Astrocyte (in vitro differentiated cells and primary cell): ENCODE measurements around the gene IGF1. TPM values are rescaled to one million over a fixed set of nuclear protein-coding genes. Genes with fewer than 3 reads are reported as not detected.

Source experiments
- DNase-seq: peaks from one replicate; pipeline ENCODE4 v3.0.0-alpha.2; 2010; ENCODE audit warnings: low read depth
- FAIRE-seq: peaks from 2 replicates; lab custom pipeline; 2011; peaks lifted over from hg19 to GRCh38; lab: Jason Lieb, UNC
- H2AFZ ChIP-seq: 2 replicates; pipeline ENCODE4 v1.6.0; 2012; ENCODE audit warnings: low read depth, low read length, inconsistent platforms
- H3K27ac ChIP-seq: 2 replicates; pipeline ENCODE4 v1.5.1; 2011; ENCODE audit warnings: low read depth, low read length, inconsistent platforms
- H3K27me3 ChIP-seq: 2 replicates; pipeline ENCODE4 v1.6.0; 2011; ENCODE audit warnings: low read length, inconsistent platforms; ENCODE audit not compliant: insufficient read depth
- H3K36me3 ChIP-seq: 2 replicates; pipeline ENCODE4 v1.5.1; 2011; ENCODE audit warnings: low read length, inconsistent platforms; ENCODE audit not compliant: insufficient read depth
- H3K4me1 ChIP-seq: 2 replicates; pipeline ENCODE4 v1.5.1; 2011; ENCODE audit warnings: low read length, inconsistent platforms; ENCODE audit not compliant: insufficient read depth
- H3K4me2 ChIP-seq: 2 replicates; pipeline ENCODE4 v1.6.0; 2012; ENCODE audit warnings: low read length, inconsistent platforms
- H3K4me3 ChIP-seq: 2 replicates; pipeline ENCODE4 v1.5.1; 2011; ENCODE audit warnings: low read depth, mild to moderate bottlenecking, low read length, inconsistent platforms; ENCODE audit not compliant: insufficient read depth
- H3K79me2 ChIP-seq: 2 replicates; pipeline ENCODE4 v1.6.0; 2012; ENCODE audit warnings: mild to moderate bottlenecking, low read length, inconsistent platforms; ENCODE audit not compliant: insufficient read depth
- H3K9ac ChIP-seq: 2 replicates; pipeline ENCODE4 v1.6.0; 2012; ENCODE audit warnings: mild to moderate bottlenecking, low read length, inconsistent platforms
- H3K9me3 ChIP-seq: 2 replicates; pipeline ENCODE4 v1.5.1; 2012; ENCODE audit warnings: low read depth, mild to moderate bottlenecking, low read length, inconsistent platforms; ENCODE audit not compliant: insufficient read depth
- H4K20me1 ChIP-seq: 2 replicates; pipeline ENCODE4 v1.6.0; 2012; ENCODE audit warnings: low read length, inconsistent platforms; ENCODE audit not compliant: insufficient read depth
- H3K27ac Mint-ChIP-seq: one replicate; pipeline ENCODE4 v1.8.0; 2021; ENCODE audit warnings: mild to moderate bottlenecking, mixed read lengths; ENCODE audit not compliant: unreplicated experiment
- H3K27me3 Mint-ChIP-seq: one replicate; pipeline ENCODE4 v1.8.0; 2021; ENCODE audit warnings: low read depth, mixed read lengths; ENCODE audit not compliant: unreplicated experiment
- H3K36me3 Mint-ChIP-seq: one replicate; pipeline ENCODE4 v1.8.0; 2021; ENCODE audit warnings: low read depth, mixed read lengths; ENCODE audit not compliant: unreplicated experiment
- H3K4me1 Mint-ChIP-seq: one replicate; pipeline ENCODE4 v1.8.0; 2021; ENCODE audit warnings: low read depth, mixed read lengths; ENCODE audit not compliant: unreplicated experiment
- H3K4me3 Mint-ChIP-seq: one replicate; pipeline ENCODE4 v1.8.0; 2021; ENCODE audit warnings: mild to moderate bottlenecking, moderate library complexity, mixed read lengths; ENCODE audit not compliant: unreplicated experiment
- H3K9me3 Mint-ChIP-seq: one replicate; pipeline ENCODE4 v1.8.0; 2021; ENCODE audit warnings: mild to moderate bottlenecking, mixed read lengths; ENCODE audit not compliant: unreplicated experiment
- EZH2 ChIP-seq: IDR thresholded peaks from 2 replicates; pipeline ENCODE4 v1.6.1; 2012; ENCODE audit warnings: mild to moderate bottlenecking, low read length, inconsistent platforms; ENCODE audit not compliant: insufficient read depth
- total RNA-seq: library from RNA; stranded (reverse); gene quantifications from 2 replicates; pipeline ENCODE4 v1.2.1, GENCODE V29; 2021
- TF ChIP-seq, protein P1 (sequence below): IDR thresholded peaks from 2 replicates; pipeline ENCODE4 v1.5.1; 2011; ENCODE audit warnings: low read depth, mild to moderate bottlenecking, inconsistent platforms, low read length, moderate library complexity; ENCODE audit not compliant: insufficient read depth

Gene IGF1
- total RNA-seq, 1 donor from 2014 or later: 1.9 TPM

DNA sequence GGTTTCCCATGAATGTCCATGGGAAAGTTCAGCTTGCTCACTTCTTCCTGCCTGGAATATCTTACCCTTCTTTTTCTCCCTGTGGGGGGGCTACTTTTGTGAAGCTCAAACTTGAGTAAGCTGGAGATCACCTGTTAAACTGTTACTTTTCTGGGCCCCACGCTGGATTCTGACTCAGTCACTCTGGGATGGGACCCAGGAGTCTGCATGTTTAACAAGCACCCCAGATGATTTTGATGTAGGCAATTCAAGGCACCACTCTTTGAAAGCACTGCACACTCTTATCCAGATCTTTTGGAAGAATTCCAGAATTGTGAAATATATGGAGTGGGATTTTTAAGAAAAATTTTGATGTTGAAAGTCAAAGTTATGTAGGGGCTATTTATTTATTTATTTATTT lies 46.3 kb upstream of the IGF1 start:
- H3K27ac Mint-ChIP-seq: no peak overlapping the region
- Histone ChIP-seq H3K4me1 (peaks cover 4% of the 10 kb centered on the region), H2AFZ (no peak overlapping the region)

DNA sequence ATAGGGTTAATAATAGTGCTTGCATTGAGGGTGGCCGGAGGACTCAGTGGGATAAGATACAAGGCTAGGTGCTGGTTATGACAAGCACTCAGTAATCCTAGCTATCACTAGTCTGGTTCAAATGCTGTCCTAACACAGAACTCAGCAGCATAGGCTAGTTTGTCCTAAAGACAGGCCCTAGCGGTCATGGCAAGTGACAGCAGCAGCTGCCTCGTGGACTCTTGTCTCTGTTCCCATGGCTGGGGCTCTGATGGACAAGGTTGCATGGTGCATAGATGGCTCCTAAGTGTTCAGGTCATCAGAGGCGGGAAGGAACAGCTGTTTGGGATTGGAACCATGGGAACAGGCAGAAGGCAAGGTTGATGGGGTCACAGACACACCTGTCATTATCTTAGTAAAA lies 42.4 kb upstream of the IGF1 start:
- Mint-ChIP-seq H3K4me1 (no peaks in the 10 kb centered on the region), H3K27me3 (peaks cover 17% of the 10 kb centered on the region), H3K36me3 (no peaks in the 10 kb centered on the region), H3K4me3 (no peak overlapping the region), H3K27ac (no peak overlapping the region), H3K9me3 (peaks cover 4% of the 10 kb centered on the region)
- Histone ChIP-seq H3K4me1 (peaks cover 4% of the 10 kb centered on the region), H3K27me3 (no peaks in the 10 kb centered on the region), H2AFZ (no peak overlapping the region), H3K79me2 (no peaks in the 10 kb centered on the region), H3K4me3 (no peak overlapping the region), H3K27ac (no peak overlapping the region), H3K36me3 (no peaks in the 10 kb centered on the region), H4K20me1 (no peaks in the 10 kb centered on the region), H3K4me2 (no peak overlapping the region), H3K9ac (no peak overlapping the region), H3K9me3 (no peaks in the 10 kb centered on the region)
- FAIRE-seq (no peak), DNase-seq (no peak)
- no peak for TF ChIP-seq EZH2
- TF ChIP-seq, protein P1, sequence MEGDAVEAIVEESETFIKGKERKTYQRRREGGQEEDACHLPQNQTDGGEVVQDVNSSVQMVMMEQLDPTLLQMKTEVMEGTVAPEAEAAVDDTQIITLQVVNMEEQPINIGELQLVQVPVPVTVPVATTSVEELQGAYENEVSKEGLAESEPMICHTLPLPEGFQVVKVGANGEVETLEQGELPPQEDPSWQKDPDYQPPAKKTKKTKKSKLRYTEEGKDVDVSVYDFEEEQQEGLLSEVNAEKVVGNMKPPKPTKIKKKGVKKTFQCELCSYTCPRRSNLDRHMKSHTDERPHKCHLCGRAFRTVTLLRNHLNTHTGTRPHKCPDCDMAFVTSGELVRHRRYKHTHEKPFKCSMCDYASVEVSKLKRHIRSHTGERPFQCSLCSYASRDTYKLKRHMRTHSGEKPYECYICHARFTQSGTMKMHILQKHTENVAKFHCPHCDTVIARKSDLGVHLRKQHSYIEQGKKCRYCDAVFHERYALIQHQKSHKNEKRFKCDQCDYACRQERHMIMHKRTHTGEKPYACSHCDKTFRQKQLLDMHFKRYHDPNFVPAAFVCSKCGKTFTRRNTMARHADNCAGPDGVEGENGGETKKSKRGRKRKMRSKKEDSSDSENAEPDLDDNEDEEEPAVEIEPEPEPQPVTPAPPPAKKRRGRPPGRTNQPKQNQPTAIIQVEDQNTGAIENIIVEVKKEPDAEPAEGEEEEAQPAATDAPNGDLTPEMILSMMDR: no peak

More for the DNA sequence above, 46.3 kb upstream of the IGF1 start:
- no peak for TF ChIP-seq EZH2
- Histone ChIP-seq H3K79me2 (no peaks in the 10 kb centered on the region), H3K4me3 (no peak overlapping the region), H3K27ac (no peak overlapping the region), H4K20me1 (no peaks in the 10 kb centered on the region), H3K27me3 (no peaks in the 10 kb centered on the region), H3K36me3 (no peaks in the 10 kb centered on the region), H3K4me2 (no peak overlapping the region), H3K9me3 (no peaks in the 10 kb centered on the region), H3K9ac (no peak overlapping the region)
- H3K36me3 Mint-ChIP-seq: no peaks in the 10 kb centered on the region
- H3K27me3 Mint-ChIP-seq: peaks cover 14% of the 10 kb centered on the region
- no peaks in the 10 kb centered on the region for H3K9me3 Mint-ChIP-seq
- H3K4me3 Mint-ChIP-seq: no peak overlapping the region
- DNase-seq: peak; percentile 20
- no peak for FAIRE-seq
- H3K4me1 Mint-ChIP-seq: no peaks in the 10 kb centered on the region

DNA sequence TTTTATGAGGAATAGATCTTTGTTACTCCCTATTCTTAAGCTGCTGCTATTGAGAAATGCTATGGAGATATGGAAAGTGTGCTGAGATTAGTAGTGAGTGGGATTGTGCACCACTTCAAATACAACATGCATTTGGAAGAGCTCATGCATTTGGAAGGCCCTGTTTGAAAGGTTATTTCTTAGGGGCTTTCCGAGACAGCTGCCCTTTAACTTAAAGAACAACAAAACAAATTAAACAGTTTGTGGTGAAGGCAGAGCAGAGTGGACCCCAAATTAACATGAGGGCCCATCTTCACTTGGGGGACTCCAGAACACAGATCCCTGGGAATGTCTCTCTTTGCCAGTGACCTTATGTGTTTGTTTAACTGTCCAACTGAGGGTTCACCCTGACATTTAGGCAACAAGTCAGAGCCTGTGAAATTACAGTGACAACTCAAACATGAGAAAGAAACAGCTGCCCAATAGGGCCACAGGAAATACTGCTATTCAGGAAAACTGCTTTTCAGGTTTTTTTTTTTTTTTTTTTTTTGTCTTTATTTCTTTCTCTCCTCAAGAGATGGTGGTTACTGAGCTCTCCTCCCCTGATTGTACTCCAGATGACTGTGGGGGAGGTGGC lies 41.4 kb upstream of the IGF1 start:
- Histone ChIP-seq H4K20me1 (no peaks in the 10 kb centered on the region), H3K79me2 (no peaks in the 10 kb centered on the region), H3K4me1 (no peaks in the 10 kb centered on the region), H2AFZ (no peak overlapping the region), H3K9ac (no peak overlapping the region), H3K4me3 (no peak overlapping the region), H3K9me3 (no peaks in the 10 kb centered on the region), H3K4me2 (no peak overlapping the region), H3K27ac (no peak overlapping the region), H3K27me3 (no peaks in the 10 kb centered on the region), H3K36me3 (no peaks in the 10 kb centered on the region)
- DNase-seq (no peak), FAIRE-seq (no peak)
- H3K27me3 Mint-ChIP-seq: peaks cover 17% of the 10 kb centered on the region
- no peaks in the 10 kb centered on the region for H3K36me3 Mint-ChIP-seq
- no peak overlapping the region for H3K27ac Mint-ChIP-seq
- TF ChIP-seq EZH2: no peak
- TF ChIP-seq, protein P1: no peak
- no peak overlapping the region for H3K4me3 Mint-ChIP-seq
- H3K9me3 Mint-ChIP-seq: peaks cover 4% of the 10 kb centered on the region
- no peaks in the 10 kb centered on the region for H3K4me1 Mint-ChIP-seq
